HG02588 (cell line): Measurements from ENCODE around the gene SPRYD3.
"Not testable (repeated sequence)": the region's sequence is repeated elsewhere in the genome, so short reads cannot be mapped to it uniquely, and the experiment has no call there.

Experiments
- ATAC-seq: cut with Tn5 transposase; IDR thresholded peaks from one replicate; pipeline ENCODE4 v1.9.1; 2021; ENCODE audit warnings: mild to moderate bottlenecking, moderate library complexity; ENCODE audit not compliant: unreplicated experiment

SPRYD3 gene

DNA sequence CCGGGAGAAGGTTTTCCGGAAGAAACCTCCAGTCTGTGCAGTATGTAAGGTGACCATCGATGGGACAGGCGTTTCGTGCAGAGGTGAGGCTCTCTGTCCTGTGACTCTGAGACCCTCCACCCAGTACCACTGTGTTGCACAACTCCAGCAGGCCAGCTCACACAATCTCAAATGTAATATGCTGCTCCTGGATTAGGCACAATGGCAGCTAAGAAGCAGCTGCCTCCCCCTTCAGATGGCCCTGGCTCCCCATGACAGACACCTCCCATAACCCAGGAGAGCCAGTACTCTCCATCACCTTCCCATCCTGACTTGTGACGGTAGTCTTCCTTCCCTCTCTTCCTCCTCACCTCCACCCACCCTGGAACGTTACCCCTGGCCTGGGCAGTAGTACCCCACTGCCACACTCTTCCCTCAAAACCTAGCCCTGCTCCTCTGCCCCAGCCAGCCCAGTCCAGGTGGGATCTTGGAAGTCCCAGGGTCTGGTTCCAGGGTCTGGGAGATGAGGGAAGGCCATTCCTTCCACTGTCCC is 27.2 kb downstream of the SPRYD3 start:
- ATAC-seq: no peak

DNA sequence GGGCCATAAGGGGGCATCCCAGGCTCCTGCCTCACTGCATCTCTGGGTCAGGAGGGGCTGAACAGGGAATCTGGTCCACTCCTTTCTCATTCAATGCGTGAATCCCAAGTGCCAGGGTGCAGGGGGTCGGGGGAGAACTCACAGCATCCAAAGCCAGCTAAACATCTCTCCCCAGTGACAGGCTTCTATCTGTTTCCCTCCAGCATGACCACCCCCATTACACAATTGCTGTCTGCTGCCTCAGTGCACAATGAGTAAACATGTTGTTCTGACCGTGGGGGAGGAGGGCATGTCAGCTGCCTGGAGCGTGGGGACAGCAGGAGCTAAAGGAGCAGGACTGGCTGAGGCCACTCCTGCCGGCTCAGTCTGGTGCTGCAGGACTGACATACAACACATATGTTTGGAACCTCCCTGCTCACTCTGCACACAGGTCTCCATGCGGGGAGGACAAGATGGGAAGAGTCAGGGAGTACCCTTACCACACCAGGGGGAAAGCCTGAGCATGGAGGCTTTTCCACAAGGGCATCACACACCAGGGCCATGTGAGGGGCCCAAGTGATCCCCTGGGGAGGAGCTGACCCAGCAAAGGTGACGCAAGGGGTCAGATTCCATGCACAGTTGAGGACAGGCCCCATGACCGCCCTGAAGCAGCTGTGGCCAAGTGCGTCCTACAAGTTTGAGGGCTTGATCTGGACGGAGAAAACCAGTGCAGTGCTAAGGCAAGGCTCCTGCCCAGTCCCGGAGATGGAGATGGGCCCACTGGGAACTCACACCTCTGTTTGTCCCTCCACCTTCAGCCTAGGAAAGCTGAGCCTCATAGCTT is 27.9 kb downstream of the SPRYD3 start:
- ATAC-seq: no peak

DNA sequence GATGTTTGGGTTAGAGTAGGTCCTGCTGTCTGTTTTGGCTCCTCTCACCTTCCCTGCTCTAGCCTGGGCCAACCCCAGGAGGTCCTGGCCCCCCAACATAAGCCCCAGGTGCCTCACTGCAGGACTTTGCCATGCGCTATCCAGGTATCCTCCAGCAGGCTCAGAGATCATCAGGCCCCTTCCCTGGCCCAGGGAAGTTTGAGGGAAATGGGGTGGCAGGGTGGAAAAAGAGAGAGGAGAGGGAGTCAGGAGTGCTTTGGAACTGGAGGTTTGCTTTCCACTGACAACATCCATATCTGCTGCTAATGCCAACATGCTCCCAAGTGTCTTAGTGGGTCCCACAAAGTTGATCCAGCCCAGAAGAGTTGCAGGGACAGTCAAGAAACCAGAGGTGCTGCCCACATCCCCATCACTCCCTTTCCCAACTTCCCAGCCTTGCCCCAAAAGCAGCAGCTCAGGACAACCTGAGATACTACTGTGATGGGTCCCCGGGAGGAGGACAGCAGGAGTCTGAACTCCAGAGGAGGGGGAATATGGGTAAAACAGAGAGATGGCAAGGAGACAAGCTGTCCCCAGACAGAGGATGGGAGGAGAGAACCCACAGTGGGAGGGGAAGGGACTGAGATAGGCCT is 28.6 kb downstream of the SPRYD3 start:
- no peak for ATAC-seq

DNA sequence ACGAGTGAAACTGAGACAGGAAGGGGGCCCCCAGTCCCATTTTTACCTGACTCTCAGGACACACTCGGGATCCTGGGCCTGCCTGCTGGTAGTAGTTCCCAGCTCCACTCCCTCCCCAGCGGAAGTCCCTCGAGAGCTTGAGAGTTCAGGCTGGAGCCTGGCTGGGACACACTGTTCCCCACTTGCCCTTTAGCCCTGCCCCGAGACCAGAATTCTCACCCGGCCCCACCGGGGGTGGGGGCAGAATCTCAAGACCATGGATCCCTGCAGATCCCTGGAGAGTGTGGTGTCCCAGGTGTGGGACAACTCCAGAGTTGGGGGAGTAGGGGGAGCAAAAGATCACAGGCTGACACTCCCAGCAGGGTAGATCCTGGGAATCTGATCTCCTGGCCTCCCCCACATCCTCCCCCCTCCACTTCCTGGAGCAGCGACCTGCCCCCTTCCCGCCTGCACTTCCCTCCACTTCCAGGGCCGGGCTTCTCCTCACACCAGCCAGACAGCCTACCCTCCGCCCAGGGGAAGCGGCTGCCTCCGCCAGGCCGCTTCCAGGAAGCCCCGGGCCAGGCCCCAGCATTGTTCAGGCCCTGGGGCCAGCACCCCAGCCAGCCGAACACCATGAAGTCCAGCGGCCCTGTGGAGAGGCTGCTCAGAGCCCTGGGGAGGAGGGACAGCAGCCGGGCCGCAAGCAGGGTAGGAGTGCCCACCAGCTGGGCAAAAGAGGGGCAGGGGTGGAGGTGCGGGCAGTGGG is 29.4 kb downstream of the SPRYD3 start, which contains the start of gene TNS2:
Gene TNS2 (plus strand): TSS at position 495 of the 748 bp plus-strand sequence. CDS start 121 bp downstream, at position 616.
- ATAC-seq: no peak

DNA sequence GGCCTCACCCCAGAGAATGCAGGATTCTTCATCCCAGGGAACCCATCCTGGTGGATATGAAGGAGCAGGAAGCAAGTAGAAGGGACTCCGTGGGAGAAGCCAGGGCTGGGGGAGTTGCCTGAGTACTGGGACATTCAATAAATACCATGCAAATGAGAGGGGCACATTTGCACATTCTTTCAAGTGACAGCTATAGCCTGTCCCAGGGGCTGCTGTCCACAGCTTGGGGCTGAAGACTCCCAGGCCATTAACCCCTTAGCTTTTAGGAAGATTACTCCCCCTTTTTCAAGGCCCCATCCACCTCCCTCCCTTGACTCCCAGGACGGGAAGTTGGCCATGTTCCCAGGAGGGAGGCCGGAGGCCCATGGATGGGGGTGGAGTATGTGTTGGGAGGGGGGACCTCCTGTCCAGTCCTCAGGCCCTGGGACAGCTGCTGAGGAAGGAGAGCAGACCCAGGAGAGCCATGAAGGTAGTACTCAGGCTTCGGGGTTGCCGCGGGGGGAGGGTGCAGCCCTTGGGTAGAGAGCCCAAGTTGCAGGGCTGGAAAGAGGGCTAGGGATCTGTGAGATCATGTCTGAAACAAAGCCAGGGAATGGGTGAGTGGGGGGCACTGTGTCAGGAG is 30.3 kb downstream of the SPRYD3 start:
- ATAC-seq: no peak

DNA sequence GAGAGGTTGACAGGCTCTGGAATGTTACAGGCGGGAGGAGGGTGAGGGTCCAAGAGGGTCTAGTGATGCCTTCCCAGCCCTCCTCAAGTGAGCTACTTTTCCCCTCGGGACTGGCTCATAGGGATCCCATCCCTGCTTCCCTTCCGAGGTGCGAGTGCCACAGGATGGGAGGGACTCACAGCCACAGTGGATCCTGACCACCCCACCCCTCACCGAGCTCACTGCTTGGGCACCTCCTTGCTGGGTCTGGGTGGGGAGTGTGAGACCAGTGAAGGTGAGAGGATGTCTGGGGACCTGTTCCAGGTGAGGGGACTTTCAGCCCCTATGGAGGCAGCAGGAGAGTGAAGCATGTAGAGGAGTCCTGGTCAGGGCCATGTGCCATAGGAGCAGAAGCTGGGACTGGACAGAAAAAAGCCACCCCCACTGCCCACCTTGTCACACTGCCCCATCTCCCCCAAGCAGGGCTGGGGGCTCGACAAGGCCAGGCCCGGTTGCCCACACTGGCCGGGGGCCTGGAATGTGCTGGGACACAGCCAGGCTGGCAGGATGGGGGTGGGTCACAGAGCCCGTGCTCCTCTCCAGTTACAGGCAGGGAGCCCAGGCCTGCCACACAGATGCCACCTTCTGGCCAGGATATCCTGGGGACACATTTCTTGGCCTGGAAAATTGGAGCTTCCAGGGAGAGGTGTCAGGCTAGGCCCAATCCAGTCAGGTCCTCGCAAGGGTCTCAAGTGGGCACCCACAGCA is 31.0 kb downstream of the SPRYD3 start:
- no peak for ATAC-seq

DNA sequence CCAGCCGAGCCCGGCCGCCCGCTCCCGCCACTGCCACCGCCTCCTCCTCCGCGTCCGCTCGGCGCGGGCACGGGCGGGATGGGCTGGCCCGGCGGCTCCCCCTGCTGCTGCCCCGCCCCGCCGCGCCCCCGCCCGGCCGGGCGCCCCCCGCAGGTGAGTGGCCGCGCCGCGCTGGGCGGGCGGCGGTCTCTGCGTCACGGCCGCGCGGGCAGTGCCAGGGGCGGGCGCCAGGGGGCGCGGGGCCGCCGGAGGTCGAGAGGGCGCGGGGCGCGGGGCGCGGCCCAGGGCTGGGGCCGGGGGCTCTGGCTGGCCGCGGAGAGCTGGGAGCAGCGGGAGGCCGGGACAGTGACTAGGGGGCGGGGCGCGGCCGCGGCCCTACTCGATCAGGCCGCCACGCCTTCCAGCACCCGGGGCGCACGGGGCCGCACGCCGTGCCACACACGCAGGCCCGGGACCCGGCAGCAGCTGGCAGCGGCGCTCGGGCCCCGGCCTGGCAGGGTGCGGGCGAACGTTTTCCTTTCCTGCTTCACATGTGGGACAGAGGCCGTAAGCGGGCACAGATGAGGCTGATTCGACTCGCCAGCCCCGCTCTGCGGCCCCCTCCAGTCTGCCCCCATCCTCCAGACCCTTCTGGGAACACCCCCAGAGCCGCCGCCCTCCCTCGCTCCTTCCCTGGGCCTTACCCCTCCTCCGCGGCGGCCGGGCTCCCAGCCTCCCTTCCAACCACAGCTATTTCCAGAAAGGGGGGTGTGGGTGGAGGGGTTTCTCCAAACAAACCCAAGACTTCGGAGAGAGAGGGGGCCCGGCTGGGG is 31.8 kb downstream of the SPRYD3 start:
- ATAC-seq: peak; percentile 65

DNA sequence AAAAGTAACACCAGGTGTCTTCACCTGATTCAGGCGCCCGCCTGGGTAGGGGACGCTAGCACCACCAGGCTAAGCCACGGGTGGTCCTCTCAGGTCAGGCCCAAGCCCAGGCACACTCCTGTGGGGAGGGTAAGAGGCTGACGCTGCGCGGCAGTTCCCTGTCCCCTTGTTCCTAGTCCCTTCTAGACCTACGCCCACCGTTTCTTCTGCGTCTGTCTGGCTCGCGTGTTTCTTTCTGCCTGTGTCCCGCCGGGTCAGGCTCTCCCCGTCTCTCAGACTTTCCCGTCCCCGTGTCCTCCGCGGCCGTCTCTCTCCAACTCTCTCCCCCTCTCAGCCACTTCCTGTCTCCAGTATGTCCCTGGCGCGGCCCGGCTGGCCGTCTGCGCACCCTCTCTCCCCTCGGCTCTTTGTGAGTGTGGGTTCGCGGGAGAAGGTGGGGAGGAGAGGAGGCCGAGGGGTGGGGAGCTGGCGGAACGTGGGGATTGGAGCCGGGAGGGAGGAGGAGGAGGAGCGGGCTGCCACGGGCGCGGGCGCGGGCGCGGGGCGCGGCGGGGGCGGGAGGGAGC is 32.5 kb downstream of the SPRYD3 start:
- peak; percentile 31 for ATAC-seq

DNA sequence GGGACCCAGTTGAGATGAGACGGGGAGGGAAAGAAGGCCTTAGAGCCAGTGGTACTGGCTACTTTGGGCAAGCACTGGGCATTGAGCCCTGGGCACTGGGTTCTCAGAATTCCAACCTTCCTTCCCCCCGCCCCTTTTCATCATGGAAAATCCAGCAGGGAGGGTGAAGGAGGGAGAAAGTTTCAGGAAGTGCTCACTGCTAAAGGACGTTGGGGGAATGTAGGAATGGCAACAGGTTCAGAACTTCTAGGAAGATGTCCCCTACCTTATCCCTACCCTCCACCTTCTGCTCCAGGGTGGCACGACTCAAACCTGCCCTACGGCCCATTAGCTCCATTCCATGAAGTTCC is 33.5 kb downstream of the SPRYD3 start:
- no peak for ATAC-seq

DNA sequence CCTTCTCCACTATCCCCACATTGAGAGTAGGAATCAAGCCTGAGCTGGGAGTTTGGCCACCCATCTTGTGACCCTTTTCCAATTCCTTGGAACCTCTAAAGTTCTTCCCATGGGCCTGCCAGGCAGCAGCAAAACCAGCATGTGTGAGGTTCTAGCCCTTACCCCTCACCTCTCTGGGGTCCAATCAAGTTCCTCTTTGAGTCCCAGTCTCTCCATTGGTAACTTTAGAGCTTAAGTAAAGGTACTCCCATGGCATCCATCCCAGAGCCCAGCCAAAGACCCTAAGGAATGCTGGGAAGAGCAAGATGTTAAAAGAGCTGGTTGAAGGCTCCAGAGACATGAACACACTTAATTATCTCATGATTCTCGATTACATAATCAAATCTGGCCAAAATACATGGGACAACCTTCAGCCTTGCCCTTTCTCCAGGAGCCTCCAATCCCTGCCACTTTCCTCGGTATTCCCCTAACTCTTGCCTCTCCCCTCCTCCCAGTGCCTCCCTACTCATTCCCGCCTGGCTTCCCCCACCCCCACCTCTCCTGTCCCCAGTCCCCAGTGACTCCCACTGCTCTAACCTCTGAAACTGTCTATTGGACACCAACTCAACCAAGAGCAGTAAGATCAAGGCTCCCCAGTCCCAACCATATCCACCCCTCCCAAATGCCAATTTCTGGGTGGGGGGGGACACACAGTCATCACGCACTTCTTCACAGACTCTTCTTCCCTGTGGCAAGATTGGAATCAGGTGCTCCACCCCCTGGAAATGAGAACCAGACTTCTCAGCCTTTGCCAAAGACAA is 34.1 kb downstream of the SPRYD3 start:
- no peak for ATAC-seq

DNA sequence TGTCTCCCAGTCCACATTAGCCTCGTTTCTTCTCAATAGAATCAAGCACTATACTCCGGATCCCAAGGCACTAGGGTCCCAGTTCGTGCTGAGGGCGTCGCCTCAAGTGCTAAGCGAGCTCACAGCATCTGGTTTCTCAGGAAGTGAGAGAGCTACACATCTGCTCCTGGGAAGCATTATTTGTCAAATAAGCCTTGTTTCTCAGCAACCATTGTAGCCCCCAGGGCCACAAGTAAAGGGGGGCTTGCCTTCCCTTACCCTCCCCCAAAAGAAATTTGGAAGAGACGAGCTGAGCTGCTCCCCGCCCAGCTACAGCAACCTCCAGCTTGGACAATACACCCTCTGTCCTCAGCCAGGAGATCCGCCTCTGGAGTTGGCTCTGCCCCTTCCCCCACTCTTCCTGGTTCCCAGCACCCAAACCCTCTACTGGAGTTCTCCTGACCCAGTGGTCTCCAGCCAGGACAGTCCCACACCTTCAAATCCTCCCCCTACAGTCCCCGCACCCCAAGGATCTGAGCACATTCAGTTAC is 35.1 kb downstream of the SPRYD3 start:
- ATAC-seq: no peak

DNA sequence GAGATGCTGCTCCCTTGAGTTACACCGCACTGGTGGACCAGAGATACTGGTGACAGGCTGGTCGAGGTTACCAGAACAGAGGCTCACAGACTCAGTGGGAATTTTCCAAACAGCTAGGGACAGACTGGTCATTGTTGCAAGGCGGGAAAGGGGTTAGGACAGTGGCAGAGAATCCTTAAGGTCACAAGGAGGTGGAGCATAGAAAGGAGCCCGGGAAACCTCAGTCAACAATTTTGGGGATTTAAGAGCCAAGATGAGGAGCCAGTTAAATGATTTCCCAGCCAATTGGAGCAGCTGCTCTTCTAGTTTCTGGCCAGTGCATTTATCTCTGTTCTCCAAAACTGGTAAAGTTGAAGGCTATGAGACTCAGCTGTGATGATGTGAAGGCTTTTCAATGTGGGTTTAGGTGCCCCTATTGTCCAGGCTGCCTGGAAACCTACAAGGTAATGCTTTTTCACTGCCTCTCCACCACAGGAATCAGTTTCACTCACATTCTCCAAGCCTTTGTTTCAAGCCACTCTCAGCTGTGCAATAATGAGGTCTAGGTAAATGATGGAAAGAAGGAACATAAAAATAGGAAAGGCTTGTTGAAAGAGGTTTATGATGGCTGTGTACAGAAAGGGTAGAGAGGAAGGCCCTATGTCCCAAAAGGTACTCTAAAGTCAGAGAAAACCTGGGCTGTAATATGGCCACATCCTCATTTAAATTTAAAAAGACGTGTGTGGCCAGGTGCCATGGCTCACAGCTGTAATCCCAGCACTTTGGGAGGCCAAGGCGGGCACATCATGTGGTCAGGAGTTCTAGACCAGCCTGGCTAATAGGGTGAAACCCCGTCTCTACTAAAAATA is 36.4 kb downstream of the SPRYD3 start:
- no peak for ATAC-seq

DNA sequence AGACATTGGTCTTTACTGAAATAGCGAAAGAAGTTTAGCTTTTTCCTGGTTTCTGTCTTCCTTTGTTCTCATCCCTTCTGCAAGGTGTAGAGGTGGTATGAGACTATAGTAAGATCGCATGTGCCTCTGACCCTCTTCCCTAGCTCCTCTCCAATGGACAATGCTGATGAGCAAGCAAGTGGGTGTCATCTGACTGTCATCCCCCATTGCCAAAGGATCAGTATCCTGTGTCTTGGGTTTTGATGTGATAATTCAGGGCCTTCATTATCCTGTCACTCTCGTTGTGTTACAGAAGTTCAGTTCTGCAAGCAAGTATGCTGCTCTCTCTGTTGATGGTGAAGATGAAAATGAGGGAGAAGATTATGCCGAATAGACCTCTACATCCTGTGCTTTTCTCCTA is 39.3 kb downstream of the SPRYD3 start:
- ATAC-seq: no peak

DNA sequence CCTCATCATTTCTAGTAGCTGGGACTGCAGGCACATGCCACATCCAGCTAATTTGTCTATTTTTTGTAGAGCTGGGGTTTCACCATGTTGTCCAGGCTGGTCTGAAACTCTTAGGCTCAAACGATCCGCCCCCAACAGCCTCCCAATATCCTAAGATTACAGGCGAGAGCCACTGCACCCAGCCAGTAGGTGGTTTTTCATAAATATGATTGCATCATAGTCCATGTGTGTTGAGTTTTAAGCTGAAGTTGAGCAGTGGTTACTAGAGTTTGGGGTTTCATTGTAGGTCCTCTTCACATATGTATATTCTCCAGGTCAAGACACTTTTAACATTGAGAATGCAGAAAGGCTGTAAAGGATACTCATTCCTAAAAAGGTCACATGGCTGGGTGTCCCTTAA is 42.4 kb downstream of the SPRYD3 start:
- no peak for ATAC-seq

DNA sequence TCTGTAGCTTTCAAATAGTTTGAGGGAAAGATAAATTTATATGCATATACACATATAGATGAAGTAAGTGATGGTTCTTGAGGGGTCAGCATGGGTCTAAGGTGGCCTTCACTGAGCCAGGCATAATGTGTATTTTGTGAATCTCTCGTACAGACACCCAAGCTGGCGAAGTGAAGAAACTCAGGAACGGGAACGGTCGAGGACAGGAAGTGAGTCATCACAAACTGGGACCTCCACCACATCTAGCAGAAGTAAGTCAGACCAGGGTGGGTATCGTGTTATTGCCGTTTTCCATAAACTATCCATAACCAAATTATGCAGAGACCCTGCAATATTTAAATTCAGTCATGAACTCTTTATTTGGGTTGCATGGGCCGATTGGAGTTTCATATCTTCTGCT is 44.7 kb downstream of the SPRYD3 start:
- no peak for ATAC-seq

DNA sequence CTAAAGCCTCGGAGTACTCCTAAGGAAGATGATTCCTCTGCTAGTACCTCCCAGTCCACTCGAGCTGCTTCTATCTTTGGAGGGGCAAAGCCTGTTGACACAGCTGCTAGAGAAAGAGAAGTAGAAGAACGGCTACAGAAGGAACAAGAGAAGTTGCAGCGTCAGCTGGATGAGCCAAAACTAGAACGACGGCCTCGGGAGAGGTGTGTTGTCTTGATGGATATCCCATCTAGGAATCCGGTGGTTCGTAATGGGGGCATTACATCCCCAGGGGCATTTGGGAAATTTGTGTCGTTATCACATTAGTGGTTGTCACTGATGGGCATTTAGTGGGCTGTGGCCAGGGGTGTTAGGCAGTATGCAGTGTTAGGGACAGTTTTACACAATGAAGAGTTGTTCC is 45.4 kb downstream of the SPRYD3 start:
- ATAC-seq: not testable (repeated sequence)

DNA sequence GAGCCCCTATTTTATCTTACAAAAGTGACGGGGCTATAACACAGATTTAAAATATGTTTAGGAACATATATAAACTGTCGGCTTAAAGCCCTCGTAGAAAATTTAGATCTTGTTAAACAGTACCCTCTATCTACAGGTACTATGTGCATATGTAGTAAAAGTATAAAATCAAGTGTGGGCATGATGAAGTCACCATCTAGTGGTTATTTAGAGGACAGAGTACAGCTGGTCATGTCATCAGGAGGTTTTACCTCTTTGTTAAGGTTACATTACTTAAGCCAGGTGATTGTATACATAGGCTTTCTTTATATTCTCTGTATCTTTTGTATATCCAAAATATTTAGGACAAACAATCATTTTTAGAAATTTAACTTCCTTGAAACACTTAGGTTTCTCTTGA is 47.6 kb downstream of the SPRYD3 start:
- no peak for ATAC-seq
